ENCODE results near the gene ZMIZ1.

GRCh38 chr10:79165070-79165778 is 96.5 kb downstream of the ZMIZ1 start:
- TF ChIP-seq POLR2A (IDR thresholded peaks at IDR 0.05; ENCODE audit: extremely low read depth, insufficient read length) (no peak), CTCF (IDR thresholded peaks at IDR 0.05; ENCODE audit: low read depth, low read length) (no peak)

Data from NB4 (cell line).